NCI-H1048 (cell line): ENCODE results near the gene TAOK1.

Source experiments
- DNase-seq: peaks from one replicate; lab custom pipeline; 2025; lab: John Stamatoyannopoulos, UW

The TAOK1 gene

DNA sequence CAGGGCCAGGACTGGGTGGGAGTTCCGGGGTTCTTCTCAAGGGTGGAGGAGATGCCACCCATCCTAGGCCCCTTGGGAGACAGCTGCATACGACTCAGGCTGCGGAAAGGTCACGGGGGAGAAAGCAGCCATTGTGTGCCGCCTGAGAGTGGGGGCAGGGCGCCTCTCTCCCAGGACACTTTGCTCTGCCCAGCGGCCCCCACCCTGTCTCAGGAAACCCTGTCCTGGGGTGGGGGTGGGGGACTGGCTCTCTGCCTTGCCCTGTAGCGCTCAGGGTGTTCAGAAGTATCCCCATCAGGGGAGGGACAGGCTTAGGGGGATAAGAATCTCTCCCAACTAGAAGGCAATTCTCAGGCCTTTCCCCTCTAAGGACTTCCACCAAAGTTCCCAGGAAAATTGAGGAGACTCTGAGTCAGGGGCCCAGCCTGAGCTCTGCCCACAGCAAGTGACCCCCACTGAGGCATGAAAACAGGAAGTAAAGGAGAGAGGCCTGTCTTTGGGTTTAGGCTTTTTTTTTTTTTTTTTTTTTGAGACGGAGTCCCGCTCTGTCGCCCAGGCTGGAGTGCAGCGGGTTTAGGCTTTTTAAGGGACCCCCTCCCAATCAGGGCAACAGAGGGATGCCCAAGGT lies 194.4 kb downstream of the TAOK1 start:
- DNase-seq, result no peak

DNA sequence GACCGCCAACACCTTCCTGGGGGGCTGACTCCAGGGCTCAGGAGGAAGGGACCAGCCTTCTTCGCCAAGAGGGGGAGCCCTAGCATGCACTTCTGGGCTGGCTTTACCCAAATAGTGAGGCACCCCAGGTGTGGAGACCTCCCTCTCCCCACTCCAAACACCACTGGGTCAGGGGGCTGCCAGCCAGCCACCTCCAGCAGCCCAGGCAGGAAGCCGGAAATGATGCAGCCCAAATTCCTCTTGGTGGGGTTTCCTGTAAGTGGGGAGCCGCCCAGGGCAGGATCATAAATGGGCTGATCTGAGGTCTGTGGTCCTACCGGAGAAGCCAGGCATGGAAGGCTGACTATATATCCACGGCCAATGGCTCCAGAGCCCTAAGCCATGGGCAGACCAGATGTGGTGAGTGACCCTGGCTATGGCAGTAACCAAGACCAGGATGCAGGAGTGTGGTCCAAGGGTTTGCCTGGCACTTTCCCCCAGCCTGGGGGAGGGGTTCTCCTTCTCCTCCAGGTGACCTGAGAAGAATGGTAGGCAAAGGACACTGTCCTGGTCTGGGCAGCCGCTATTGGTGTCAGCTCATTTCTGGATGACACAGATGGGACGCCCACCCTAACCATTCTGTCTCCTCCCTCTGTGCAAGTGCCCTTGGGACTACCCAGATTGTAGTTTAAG lies 195.1 kb downstream of the TAOK1 start:
- DNase-seq, result no peak

DNA sequence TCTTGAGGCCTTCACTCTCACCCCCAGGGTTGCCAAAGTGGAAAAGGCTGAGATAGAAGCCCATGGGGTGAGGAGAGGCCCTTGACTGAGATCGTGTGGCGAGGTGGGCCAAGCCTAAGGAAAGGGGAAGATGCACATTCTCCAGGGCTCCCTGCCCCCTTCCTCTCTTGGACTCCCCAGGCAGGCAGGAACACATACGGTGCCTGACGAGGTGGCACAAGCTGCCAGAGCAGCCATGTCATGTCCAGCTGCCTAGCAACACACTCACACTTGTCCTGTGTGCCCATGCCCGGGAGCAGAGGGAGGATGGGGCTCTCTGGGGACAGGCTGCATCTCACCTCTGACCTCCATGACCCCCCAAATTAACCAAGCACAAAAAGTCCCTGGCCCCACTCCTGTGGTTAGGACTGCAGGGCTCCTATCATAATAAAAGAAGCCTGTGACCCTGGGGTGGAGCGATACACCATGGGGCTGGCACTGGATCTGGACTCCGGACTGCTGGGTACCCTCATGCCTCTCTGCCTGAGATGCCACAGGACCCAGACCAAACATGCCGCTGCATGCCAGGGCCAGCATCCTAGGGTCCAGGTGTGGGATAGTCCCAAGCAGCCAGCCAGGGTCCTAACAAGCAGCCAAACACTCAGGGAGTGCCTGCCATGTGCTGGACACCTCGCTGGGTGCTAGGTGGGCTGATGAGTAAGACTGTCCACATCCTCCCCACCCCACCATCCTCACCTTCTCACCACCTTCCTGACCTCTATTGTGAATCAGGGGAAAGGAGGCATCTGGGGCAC lies 196.7 kb downstream of the TAOK1 start:
- DNase-seq, result no peak

DNA sequence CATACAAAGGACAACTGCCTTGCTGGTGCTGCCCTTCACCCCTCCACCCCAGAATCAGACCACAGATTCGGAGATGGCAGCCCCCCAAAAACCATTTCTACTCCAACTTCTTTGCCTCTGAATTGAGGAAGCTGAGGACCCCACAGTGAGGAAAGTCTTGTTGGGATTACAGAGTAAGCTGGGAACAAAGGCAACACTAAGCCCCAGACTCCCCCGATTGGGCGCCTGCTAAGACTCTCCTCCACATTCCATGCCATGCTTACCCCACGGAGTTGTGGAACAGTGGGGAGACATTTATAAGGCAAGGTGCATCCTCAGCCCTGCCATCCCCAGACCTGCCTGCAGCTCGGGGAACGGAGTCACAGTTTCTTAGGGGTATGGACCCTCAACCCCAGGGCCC lies 197.4 kb downstream of the TAOK1 start:
- no peak for DNase-seq

GRCh38 chr17:29588017-29588561 lies 197.9 kb downstream of the TAOK1 start:
- no peak for DNase-seq

GRCh38 chr17:29588562-29589411 lies 198.6 kb downstream of the TAOK1 start:
- no peak for DNase-seq

- DNase-seq, result peak; percentile 57
Measured at GRCh38 chr17:29589524-29590410, 199.6 kb downstream of the TAOK1 start, which contains the start of gene GIT1. GIT1 (minus strand) TSS chr17:29589648; CDS start chr17:29589378, 270 bp downstream.

GRCh38 chr17:29590411-29591145 lies 200.4 kb downstream of the TAOK1 start:
- no peak for DNase-seq

GRCh38 chr17:29591146-29591736 lies 201.1 kb downstream of the TAOK1 start:
- no peak for DNase-seq

- peak; percentile 71 for DNase-seq
Measured at GRCh38 chr17:29591737-29592608, 201.8 kb downstream of the TAOK1 start.

GRCh38 chr17:29592850-29593551 lies 202.8 kb downstream of the TAOK1 start, which contains the start of gene ANKRD13B:
ANKRD13B (plus strand) TSS chr17:29593132; CDS start chr17:29593622, 490 bp downstream.
- DNase-seq, result no peak

DNA sequence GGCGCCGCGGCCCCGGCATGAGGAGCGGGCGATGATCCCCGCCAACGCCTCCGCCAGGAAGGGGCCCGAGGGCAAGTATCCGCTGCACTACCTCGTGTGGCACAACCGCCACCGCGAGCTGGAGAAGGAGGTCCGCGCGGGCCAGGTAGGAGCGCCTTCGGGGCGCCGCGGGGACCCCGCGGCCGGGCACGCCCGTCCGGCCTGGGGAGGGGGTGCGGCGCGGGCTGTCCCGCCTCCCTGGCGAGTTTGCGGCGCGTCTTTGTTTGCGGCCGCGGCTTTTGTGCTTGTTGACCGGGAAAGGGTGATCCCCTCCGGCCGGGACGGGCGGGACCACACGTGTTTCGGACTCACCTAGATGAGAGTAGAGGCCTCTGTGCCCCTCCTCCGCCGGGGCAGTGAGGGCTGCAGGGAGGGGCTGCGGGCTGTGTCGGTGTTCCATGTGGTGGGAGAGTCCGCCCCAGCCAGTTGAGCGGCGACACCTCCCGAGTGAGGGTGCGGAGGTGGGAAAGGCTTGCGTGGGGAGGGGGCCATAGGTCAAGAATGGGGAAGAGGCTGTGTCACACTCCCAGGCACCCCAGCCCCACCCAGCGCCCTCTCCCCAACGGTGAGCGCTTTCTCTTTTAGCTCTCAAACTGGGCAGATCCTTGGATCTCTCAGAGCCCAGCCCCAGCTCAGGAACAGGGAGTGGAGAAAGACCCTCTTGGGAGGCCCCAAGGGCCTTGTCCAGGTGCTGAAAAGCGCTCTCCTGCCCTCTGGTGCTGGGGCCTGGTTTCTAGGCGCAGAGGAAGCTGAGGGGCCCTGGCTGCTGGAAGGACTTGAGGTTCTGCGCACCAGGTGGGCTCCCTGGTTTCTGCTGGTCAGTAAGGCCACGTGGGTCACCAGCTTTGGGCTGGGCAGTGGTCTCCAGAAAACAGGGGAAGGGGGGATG lies 203.7 kb downstream of the TAOK1 start:
- DNase-seq, result no peak

DNA sequence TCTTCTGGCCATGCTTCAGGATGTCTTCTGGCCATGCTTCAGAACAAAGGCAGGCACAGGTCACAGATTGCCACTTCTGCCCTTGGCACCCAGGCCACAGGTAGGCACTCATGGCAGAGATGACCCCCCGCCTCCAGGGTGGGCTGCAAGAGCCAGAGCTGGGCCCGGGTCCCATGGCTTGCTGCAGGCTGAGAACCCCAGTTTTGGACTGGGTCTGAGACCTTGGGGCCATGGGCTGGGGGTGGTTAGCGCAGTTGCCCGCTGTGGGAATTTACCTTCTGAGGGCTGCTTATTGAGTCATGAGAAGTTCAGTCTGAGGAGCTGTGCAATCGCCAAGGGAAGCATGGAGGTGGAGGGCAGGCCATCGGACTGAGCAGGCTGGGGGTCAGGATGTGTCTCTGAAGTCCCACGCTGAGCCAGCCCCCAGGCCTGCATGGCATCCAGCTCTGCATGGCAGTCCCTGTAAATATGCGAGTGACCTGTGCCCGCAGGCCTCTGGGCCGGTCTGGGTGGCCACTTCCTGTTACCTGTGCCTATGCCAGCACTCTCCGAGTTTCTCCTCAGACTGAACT lies 204.4 kb downstream of the TAOK1 start:
- no peak for DNase-seq

- DNase-seq, result no peak
Measured at GRCh38 chr17:29595107-29595942, 205.2 kb downstream of the TAOK1 start.
